Stimulated activated CD4-positive, alpha-beta T cell treated with anti-CD3 and anti-CD28 coated beads, Interleukin-1b, Interleukin-23, amount 100 ng/mL, for 1 hour (primary cell): ENCODE data around the gene ASCL5.

Experiments used
- DNase-seq, 2 donors: peaks; one replicate each; pipeline ENCODE4 v3.0.0-alpha.2; 2020; ENCODE audit warnings: low read depth in 2 of 2

Gene ASCL5

GRCh38 chr1:201111156-201111555 lies 15.8 kb downstream of the ASCL5 start:
- no peak for DNase-seq

DNA sequence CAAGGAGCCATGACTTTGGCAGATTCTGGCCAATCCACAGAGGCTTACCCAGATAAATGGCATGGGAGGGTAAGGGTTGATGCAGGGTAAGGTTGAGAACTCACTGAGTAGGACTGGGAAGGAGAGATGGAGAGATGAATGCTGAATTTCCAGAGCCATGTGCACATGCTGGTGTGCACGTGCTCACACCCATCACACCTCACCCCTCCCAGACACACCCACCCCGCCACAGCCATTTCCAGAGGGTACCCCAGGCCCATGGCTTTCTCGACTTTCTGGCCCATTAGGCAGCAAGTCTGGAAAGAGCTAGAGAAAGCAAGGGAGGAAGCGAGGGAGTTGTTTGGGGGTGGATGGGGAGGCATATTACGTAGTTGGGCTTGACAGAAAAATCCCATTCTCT lies 16.4 kb downstream of the ASCL5 start:
- no peak for DNase-seq

GRCh38 chr1:201110138-201110537 lies 16.8 kb downstream of the ASCL5 start:
- DNase-seq = no peak

DNA sequence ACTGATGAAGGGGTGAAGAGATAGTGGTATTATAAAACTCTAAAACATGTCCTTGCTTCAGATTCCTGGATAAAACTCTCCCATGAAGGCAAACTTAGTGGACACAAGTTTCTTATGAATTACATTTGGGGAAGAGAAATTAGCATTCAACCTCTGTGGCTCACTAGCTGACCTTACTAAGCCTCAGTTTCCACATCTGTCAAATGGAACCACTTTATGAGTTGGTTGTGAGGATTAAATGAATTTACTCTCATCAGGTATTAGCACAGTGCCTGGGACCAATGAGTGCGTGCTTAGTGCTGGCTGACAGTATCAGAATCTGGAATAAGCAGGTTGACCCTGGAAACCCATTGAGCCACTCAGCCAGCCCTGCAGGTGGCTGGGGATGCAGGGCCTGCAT lies 17.3 kb downstream of the ASCL5 start:
- DNase-seq = no peak

DNA sequence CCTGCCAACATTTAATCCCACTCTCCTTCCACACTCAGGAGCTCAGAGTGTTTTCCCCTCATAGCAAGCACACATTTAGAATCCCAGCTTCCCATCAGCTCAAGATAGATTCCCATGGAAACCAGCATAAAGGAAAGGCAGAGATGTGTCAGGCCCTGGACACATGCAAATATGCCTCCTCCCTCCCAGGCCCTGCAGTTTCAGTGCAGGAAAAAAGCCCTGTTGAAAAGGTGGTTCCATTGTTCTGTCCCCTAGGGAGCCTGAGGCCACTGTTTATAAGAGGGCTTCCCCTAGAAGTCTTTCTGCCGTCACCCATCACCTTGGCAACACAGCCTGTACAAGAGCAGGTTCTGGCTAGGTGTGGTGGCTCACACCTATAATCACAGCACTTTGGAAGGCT lies 18.4 kb downstream of the ASCL5 start:
- DNase-seq = no peak

- DNase-seq = no peak
Observed at GRCh38 chr1:201105688-201106087, 21.3 kb downstream of the ASCL5 start.

DNA sequence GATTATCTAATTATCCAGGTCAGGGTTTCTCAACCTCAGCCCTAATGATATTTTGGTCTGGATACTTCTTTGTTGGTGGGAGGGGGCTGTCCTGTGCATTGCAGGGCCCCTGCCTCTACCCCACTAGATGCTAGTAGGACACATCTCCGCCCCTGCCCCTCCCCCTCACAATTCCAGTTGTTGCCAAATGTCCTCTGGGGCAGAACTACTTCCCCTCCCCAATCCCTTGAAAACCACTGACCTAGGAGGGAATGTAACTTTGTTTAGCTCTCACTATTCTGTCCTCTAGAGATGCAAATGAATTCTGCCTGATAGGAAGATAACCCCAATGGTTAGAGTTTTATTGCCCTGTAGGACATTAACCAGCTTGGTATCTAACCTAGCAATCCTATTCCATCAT lies 22.8 kb downstream of the ASCL5 start:
- no peak for DNase-seq

DNA sequence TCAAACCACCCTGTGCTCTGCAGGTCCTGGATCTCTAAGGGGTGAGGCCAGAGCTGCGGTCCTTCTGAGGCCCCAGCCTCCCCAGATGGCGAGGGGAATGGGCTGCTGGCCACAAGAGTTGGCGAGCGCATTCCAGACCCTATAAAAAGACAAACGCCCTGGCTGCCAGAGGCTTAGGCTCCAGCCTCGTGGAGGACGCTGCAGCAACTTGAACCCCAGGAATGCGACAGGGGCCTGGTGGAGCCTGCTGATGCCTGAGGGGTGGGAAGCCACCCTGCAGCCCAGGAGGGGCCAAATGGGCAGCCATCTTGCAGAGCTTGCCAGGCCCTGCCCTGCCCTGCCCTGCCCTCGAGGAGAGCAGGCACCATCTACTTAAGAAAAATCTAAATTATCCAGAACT lies 23.3 kb downstream of the ASCL5 start:
- DNase-seq = no peak

DNA sequence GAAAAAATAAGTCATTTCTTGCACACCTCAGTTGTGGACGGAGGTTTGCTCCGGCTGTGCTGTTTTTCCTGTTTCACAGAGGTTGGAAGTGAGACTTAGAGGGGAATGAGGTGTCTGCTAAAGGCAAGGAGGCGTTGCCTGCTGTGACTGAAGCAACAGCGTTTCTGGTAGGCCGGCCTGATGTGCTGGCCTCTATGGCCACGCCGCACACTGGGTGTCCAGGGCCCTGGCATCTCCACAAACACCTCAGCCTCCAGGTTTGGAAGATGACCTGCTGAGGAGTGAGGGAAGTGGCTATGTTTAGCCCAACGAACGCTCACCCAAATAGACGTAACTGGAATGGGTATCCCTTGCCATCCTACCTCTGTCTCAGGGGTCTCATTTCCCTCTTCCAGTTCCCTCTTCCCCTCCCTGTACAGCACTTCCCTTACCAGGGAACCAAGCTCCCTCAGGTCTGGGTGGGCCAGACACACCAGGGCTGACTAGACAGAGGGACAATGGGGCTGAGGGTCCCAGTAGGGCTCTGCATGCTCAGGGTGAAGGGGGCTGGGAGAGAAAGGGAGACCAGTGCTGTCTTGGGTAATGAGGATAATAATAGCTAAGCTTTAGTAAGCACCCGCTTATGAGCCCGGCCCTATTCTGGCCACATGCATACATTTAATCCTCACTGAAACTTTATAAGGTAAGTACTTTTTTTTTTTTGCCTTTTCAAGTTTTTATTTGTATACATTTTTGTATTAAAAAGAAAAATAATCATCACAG lies 26.6 kb downstream of the ASCL5 start:
- no peak for DNase-seq

DNA sequence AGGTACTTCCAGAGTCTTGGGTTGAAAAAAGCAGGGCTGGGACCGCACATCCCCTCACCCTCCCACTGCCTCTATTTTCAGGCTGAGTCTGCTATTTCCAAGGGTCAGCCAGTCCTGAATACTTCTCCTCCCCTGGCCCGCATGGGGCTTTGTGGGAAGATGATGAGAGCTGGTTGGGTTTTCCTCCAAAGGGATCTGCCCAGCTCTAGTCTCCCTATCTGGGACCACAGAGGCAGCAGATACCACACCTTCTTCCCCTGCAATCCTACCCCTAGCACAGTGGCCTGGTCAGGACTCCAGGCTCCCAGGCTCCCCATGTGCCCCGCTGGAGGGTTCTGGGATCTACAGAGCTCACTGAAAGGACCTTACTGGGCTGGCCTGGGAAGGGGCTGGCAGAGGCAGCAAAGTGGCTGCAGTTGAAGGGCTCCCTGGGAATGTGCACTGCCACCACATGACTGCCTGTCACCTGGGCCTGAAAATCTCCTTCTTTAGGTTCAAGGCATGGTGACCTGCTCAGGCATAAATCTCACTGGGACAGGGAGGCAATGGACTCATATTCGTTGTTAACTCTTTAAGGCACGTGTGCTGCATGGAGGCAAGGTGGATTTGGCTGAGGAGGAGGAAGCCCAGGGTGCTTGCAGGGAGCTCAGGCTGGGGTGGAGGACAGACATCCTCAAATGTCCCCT lies 27.8 kb downstream of the ASCL5 start:
- DNase-seq = no peak

- no peak for DNase-seq
Observed at GRCh38 chr1:201096977-201097856, 29.8 kb downstream of the ASCL5 start.

- DNase-seq = no peak
Observed at GRCh38 chr1:201096041-201096461, 30.9 kb downstream of the ASCL5 start.

GRCh38 chr1:201095581-201095980 lies 31.4 kb downstream of the ASCL5 start:
- DNase-seq = no peak

DNA sequence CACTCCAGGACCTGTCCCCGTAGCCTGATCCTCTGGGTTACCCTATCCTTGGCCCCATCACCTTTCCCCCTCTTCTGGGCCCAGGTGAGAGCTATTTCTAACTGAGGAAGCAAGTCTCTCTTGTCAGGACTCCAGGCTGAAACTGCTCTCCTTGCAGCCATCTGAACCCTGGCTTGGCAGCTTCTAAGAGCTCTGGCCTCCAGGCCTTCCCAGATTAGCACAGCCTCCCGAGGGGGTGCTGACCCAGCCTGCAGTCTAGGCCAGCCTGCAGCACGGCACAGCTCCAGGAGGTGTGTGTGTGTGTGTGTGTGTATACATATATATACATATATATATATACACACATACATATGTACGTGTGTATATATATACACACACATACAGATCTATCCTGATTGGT lies 32.2 kb downstream of the ASCL5 start:
- DNase-seq = no peak

- no peak for DNase-seq
Observed at GRCh38 chr1:201093962-201094361, 33.0 kb downstream of the ASCL5 start.

- no peak for DNase-seq
Observed at GRCh38 chr1:201093561-201093960, 33.4 kb downstream of the ASCL5 start.

- no peak for DNase-seq
Observed at GRCh38 chr1:201092738-201093137, 34.2 kb downstream of the ASCL5 start.

DNA sequence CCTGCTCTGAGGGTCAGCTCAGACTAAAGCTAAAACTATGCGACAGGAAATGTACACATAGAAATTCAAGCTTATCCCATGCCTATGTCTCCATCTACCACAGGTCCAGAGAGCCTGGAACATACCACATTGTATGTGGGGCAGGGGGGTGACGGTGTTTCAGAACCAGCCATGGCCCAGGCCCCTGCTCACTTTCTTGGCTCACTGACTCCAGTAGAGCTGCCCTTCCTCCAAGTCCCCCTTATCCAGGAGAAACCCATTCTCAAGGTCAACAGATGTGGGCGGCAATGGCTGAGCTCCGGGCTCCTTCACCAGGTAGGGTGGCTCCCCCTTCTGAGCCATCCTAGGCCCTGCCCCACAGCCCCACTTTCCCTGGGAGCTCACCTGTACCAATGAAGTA lies 35.7 kb downstream of the ASCL5 start:
- DNase-seq = no peak

- no peak for DNase-seq
Observed at GRCh38 chr1:201090541-201090940, 36.4 kb downstream of the ASCL5 start.

DNA sequence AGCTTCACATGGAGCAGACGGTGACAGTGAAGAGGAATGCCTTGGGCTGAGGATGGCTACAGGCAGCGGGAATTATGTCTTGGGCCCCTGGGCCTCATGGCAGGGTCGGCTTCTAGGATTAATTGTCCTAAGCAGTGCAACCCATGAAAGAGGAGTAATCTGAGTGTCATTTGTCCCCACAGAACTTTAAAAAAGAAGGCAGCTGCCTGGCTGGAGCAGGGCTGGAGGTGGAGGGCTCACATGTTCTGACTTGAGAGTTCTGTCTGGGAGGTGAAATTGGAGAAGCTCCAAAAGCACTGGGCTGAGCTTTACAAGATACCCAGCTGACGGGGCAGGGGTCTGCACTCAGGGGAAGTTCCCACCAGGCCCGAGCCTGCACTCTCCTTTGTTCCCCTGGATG lies 37.4 kb downstream of the ASCL5 start:
- no peak for DNase-seq

- DNase-seq = no peak
Observed at GRCh38 chr1:201088901-201089525, 38.0 kb downstream of the ASCL5 start.

DNA sequence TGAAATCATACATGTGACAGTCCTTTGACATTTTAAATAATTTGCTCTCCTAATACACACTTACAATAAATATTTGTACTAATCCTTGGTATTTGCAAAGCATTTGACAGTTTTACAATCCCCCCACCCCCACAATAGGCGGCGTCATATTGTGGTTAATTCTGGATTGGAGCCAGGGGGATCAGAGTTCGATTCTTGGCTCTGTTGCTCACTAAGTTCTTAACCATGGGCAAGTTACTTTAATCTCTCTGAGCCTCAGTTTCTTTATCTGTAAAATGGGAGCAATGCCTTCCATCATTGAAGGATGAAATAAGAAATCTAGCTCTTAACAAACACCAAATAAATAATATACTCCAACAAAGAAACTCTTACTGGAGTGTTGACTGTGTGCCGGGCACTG lies 38.6 kb downstream of the ASCL5 start:
- no peak for DNase-seq
